ENCODE results near the gene MTHFD2L.

- TF ChIP-seq REST (IDR thresholded peaks at IDR 0.05; ENCODE audit: borderline replicate concordance) (no peak), CTCF (IDR thresholded peaks at IDR 0.05; ENCODE audit: poor library complexity, severe bottlenecking) (no peak), EP300 (conservative IDR thresholded peaks at IDR 0.05; ENCODE audit: poor library complexity, severe bottlenecking) (no peak), RAD21 (conservative IDR thresholded peaks at IDR 0.05) (no peak), EZH2 (IDR thresholded peaks at IDR 0.05; ENCODE audit: borderline replicate concordance, insufficient read depth, low read length, poor library complexity, severe bottlenecking) (no peak), POLR2AphosphoS5 (IDR thresholded peaks at IDR 0.05) (no peak), TAF1 (IDR thresholded peaks at IDR 0.05; ENCODE audit: low read depth) (no peak), MXI1 (conservative IDR thresholded peaks at IDR 0.05; ENCODE audit: poor library complexity, severe bottlenecking) (no peak), SMC3 (conservative IDR thresholded peaks at IDR 0.05; ENCODE audit: poor library complexity) (no peak)
Observed at GRCh38 chr4:74344031-74344430, 186.1 kb downstream of the MTHFD2L start.

All from neural cell (in vitro differentiated cells).